Stomach smooth muscle (tissue), 2 donors: Measurements from ENCODE around the gene KBTBD2.
A peak's percentile ranks its signal among the peaks of the same experiment; 100 is the strongest.
"Not testable (repeated sequence)": the region's sequence is repeated elsewhere in the genome, so short reads cannot be mapped to it uniquely, and the experiment has no call there.

Experiments
- H3K27ac ChIP-seq: one replicate; pipeline ENCODE4 v1.7.0; 2013; ENCODE audit warnings: mild to moderate bottlenecking, low read length, inconsistent platforms
- H3K27me3 ChIP-seq, 2 donors: one replicate each; pipeline ENCODE4 v1.7.0; 2013; ENCODE audit warnings: low read length in 2 of 2; ENCODE audit not compliant: insufficient read depth in 2 of 2, control insufficient read depth in 1 of 2
- H3K36me3 ChIP-seq, 2 donors: one replicate each; pipeline ENCODE4 v1.7.0; 2013; ENCODE audit warnings: low read length in 2 of 2; ENCODE audit not compliant: control insufficient read depth in 2 of 2, insufficient read depth in 2 of 2
- H3K4me1 ChIP-seq: one replicate; pipeline ENCODE4 v1.7.0; 2013; ENCODE audit warnings: low read length; ENCODE audit not compliant: control insufficient read depth, insufficient read depth
- H3K4me3 ChIP-seq, 2 donors: one replicate each; pipeline ENCODE4 v1.7.0; 2013; ENCODE audit warnings: low read length in 2 of 2
- H3K9ac ChIP-seq, 2 donors: one replicate each; pipeline ENCODE4 v1.7.0; 2013; ENCODE audit warnings: low read length in 2 of 2, mild to moderate bottlenecking in 1 of 2
- H3K9me3 ChIP-seq, 2 donors: one replicate each; pipeline ENCODE4 v1.7.0; 2013; ENCODE audit warnings: low read length in 2 of 2; ENCODE audit not compliant: control insufficient read depth in 2 of 2
- donor health status: healthy.
- donor health status: Pancreatic carcinoma.

Gene KBTBD2

GRCh38 chr7:32891043-32891799 lies at the start of gene KBTBD2:
KBTBD2 (minus strand) TSS chr7:32891760; CDS start chr7:32879604, 12,156 bp downstream.
- Histone ChIP-seq H3K4me1 (peaks cover 7% of the 10 kb centered on the region), H3K27me3 (no peaks in the 10 kb centered on the region), H3K9ac (peak within 1 kb of the TSS; percentile 95 to 98), H3K9me3 (no peaks in the 10 kb centered on the region), H3K36me3 (no peaks in the 10 kb centered on the region), H3K27ac (peak within 1 kb of the TSS; percentile 95), H3K4me3 (peak within 1 kb of the TSS; percentile 94 to 95)

DNA sequence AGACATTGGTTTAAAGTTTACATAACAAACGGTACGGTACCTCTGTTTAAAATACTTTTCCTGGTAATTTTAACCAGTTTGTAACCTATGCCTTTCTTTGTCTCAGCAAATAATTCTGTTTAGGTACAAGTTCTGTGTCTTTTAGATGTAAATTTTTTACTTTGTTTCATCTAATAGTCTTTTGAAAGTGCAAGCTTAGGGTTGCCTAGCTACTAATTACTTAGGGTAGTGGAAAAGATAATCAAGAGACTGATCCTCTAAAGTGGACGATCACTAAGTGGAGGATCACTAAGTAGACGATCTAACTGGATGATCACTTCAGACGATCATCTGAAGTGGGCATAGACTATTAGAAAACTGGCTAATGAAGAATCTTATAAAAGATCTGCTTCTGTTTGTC lies 49.6 kb upstream of the KBTBD2 start:
- H3K36me3 ChIP-seq, result peaks cover 0 to 2% of the 10 kb centered on the region in 2 donors
- no peak overlapping the region for H3K27ac ChIP-seq
- H3K9ac ChIP-seq, result peak overlapping the region; percentile 80
- no peaks in the 10 kb centered on the region for H3K27me3 ChIP-seq
- H3K9me3 ChIP-seq, result no peaks in the 10 kb centered on the region
- H3K4me1 ChIP-seq, result peaks cover 30% of the 10 kb centered on the region
- H3K4me3 ChIP-seq, result peak overlapping the region; percentile 69 to 86

DNA sequence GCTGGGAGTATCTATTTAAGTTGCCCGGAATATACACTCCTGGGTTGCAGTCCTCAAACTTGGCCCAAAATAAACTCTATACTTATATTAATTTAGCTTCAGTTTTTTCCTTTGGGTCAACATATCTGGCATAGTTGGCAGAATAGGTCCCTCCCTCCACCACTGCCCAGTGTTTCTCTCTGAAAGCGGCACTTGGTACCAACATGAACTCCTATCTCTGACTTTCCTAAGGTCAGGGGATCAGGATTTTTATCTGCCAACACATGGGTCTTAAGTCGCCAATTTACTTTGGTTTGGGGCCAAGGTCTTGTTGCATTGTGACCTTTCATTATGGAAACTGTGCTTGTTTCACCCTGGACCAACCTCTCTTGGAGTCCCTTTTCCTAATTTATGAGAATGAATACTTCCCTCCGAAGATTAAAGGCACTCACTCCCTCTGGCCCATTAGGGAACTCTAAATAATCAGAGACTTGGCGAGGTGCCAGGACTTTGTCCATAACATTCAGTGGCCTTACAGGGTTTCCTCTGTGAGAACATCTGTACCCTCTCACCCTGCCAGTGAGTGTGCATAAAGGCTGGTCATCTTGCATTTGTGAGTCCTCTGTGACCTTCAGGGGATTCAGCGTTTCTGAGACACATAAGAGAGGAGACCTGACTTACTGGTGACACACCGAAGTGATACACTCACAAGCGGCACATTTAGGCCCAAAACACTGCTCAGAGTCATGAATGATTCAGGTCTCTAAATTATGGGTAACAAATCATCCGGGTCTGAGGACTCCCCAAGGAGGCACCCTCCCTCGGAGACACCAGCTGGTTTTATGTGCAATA lies 46.0 kb upstream of the KBTBD2 start:
- H3K36me3 ChIP-seq, result peaks cover 0 to 2% of the 10 kb centered on the region in 2 donors
- H3K9me3 ChIP-seq, result no peaks in the 10 kb centered on the region
- peak overlapping the region in 1 of 2 donors; percentile 36 for H3K9ac ChIP-seq
- peak overlapping the region; percentile 46 for H3K27ac ChIP-seq
- peak overlapping the region; percentile 14 to 24 for H3K4me3 ChIP-seq
- H3K27me3 ChIP-seq, result no peaks in the 10 kb centered on the region
- peaks cover 28% of the 10 kb centered on the region for H3K4me1 ChIP-seq

- no peaks in the 10 kb centered on the region for H3K27me3 ChIP-seq
- H3K36me3 ChIP-seq, result peaks cover 0 to 4% of the 10 kb centered on the region in 2 donors
- H3K4me1 ChIP-seq, result peaks cover 25% of the 10 kb centered on the region
- H3K9ac ChIP-seq, result peak overlapping the region in 1 of 2 donors; percentile 36
- peak overlapping the region; percentile 46 for H3K27ac ChIP-seq
- H3K4me3 ChIP-seq, result no peak overlapping the region
- no peaks in the 10 kb centered on the region for H3K9me3 ChIP-seq
Observed at GRCh38 chr7:32936689-32937088, 45.1 kb upstream of the KBTBD2 start.

DNA sequence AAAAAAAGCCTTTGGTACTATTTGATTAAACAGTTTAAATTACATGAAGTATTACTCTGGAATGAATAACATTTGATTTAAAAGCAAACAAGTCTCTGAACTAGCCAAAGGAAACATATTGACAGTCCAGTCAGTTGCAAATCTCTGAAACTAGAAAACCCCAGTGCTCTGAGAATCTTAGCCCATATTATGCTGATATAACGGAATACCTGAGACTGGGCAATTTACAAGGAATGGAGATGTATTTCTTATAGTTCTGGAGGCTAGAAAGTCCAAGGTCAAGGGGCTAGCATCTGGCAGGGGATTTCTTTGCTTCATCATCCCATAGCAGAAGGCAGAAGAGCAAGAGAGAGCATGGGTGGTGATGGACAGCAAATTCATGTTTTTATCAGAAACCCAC lies 44.0 kb upstream of the KBTBD2 start:
- Histone ChIP-seq H3K9ac (no peak overlapping the region), H3K27me3 (no peaks in the 10 kb centered on the region), H3K4me1 (peaks cover 22% of the 10 kb centered on the region), H3K4me3 (no peak overlapping the region), H3K27ac (no peak overlapping the region), H3K36me3 (peaks cover 6% of the 10 kb centered on the region in 2 donors), H3K9me3 (no peaks in the 10 kb centered on the region)

DNA sequence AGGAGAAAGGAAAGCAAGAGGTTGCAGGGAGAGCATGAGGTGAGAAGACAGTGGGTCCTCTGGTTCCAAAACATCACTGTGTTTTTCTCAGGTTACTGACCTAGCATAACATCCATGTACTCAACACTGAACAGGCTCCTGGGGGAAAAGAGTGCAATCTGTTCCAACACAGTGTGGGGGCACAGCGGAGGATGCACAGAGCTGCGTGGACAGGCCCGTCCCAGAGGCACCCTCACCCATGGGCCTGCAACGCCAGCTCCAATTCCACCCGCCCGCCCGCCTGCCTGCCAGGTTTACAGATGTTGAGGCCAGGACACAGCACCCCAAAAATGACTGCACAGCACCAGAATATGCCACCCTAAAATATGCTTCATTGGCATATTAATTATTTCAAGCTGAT lies 38.8 kb upstream of the KBTBD2 start:
- Histone ChIP-seq H3K27ac (no peak overlapping the region), H3K36me3 (peaks cover 17 to 23% of the 10 kb centered on the region in 2 donors), H3K27me3 (no peaks in the 10 kb centered on the region), H3K4me3 (no peak overlapping the region), H3K9me3 (no peaks in the 10 kb centered on the region), H3K9ac (no peak overlapping the region), H3K4me1 (peaks cover 2% of the 10 kb centered on the region)

DNA sequence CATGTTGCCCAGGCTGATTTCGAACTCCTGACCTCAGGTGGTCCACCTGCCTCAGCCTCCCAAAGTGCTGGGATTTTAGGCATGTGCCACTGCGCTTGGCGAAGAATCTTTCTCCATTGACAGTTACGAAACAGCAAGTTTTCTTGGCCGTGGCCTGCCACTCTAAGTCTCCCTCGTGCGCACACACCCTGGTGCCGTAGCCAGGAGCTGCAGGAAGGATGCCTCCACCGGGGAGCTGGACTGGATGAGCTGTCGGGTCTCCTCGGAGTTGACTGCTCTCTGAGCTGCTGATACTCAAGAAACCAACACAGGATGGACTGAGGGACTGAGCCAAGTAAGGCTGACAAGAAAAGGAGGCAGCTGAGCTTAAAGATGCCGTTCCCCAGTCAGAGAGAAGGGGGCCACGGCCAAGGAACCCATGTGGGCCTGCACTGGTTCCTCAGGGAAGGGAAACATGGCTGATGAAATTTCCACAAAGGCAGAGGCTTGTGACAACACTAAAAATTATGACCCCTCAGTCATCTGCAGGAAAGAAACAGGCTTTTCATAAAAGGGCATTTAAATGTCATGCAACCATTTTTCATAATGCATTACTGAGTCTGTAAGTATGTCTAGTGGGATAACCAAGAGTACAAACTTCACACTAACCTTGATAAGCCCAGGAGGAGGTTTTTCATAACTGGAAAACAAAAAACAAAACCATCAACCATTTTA lies 38.0 kb upstream of the KBTBD2 start:
- Histone ChIP-seq H3K9me3 (no peaks in the 10 kb centered on the region), H3K36me3 (peaks cover 17 to 27% of the 10 kb centered on the region in 2 donors), H3K27ac (no peak overlapping the region), H3K4me3 (no peak overlapping the region), H3K4me1 (peaks cover 2% of the 10 kb centered on the region), H3K27me3 (no peaks in the 10 kb centered on the region), H3K9ac (no peak overlapping the region)

DNA sequence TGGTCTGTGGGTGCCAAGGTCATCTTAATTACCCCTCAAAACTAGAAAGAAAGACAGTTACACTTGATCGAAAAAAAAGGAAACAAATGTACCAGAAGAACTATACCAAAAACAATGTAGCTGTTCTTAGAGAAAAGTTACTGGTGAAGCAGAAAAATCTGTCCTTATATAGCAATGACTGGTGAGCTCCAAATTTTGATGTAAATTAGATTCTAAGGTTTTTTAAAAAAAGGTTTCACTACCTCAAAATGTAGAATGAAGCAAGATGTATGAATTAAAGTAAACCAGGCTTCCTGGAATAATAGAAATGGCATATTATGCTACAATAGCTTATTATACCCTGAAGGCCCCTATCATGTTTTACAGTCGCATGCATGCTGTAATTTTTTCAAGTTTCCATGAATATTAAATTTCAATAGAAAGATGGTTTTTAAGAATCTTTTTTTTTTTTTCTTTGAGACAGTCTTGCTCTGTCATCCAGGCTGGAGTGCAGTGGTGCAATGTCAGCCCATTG lies 37.3 kb upstream of the KBTBD2 start:
- H3K9me3 ChIP-seq, result no peaks in the 10 kb centered on the region
- no peak overlapping the region for H3K4me3 ChIP-seq
- peaks cover 2% of the 10 kb centered on the region for H3K4me1 ChIP-seq
- no peaks in the 10 kb centered on the region for H3K27me3 ChIP-seq
- no peak overlapping the region for H3K9ac ChIP-seq
- H3K36me3 ChIP-seq, result peaks cover 21 to 27% of the 10 kb centered on the region in 2 donors
- no peak overlapping the region for H3K27ac ChIP-seq

DNA sequence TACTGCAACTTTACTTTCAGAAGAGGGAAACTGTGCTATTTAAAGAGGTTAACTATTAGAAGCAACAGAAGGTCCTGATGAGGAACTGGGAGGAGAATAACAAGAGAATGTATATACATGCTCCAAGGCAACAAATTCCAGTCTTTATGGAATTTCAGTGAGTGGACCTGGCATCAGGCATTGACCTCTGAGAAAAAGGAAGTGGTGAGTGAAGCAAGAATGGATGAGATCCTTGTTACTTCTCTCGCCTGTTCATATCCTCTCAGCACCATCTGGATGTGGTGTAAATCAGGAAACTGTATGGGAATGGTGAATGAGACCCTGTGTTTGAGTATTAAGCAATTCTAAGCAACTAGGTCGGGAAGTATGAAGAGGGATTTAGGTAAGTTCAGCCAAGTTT lies 30.3 kb upstream of the KBTBD2 start:
- Histone ChIP-seq H3K4me3 (no peak overlapping the region), H3K4me1 (no peaks in the 10 kb centered on the region), H3K9me3 (no peaks in the 10 kb centered on the region), H3K27me3 (no peaks in the 10 kb centered on the region), H3K27ac (no peak overlapping the region), H3K36me3 (peaks cover 27 to 31% of the 10 kb centered on the region in 2 donors), H3K9ac (no peak overlapping the region)

- peaks cover 41 to 51% of the 10 kb centered on the region in 2 donors for H3K36me3 ChIP-seq
- not testable (repeated sequence) for H3K27ac ChIP-seq, H3K4me3 ChIP-seq, H3K27me3 ChIP-seq, H3K9ac ChIP-seq, H3K4me1 ChIP-seq, H3K9me3 ChIP-seq
Observed at GRCh38 chr7:32916994-32917393, 25.4 kb upstream of the KBTBD2 start.
